ENCODE measurements around the gene SLC1A2. TPM values are rescaled to one million over a fixed set of nuclear protein-coding genes. Genes with fewer than 3 reads are reported as not detected.

The SLC1A2 gene
- total RNA-seq, 1 experiment from 2014 or later: 0.50 TPM

DNA sequence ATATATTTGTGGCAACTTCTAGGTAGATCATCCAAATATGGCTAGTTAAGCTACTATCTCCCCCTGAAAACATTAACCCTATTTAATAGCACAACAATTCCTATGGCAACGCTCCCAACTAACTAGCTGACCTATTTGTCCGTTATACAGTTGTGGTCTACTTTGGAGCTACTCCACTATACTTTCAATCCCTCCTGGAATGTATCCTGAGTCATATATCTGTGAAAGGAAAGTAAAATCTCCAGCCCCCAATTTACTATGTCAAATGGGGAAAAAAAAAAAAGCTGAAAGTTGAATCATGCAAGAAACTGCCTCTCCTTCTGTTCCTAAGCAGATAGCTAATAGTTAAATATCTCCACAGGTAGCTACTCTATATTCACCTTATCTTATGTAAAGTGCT lies 151.9 kb downstream of the SLC1A2 start:
- Histone ChIP-seq H2AFZ (ENCODE audit: low read length) (no peak overlapping the region), H2BK20ac (ENCODE audit: low read depth, low read length, poor library complexity, severe bottlenecking) (no peak overlapping the region), H2BK12ac (ENCODE audit: insufficient read length, low read depth, low read length) (no peak overlapping the region), H2BK120ac (ENCODE audit: low read depth, low read length, poor library complexity, severe bottlenecking) (no peak overlapping the region), H4K5ac (ENCODE audit: insufficient read length, low read depth, low read length) (no peak overlapping the region), H3K56ac (ENCODE audit: insufficient read length, low read depth, low read length) (no peak overlapping the region), H2BK15ac (ENCODE audit: low read depth, low read length) (no peak overlapping the region), H3K4me1 (ENCODE audit: insufficient read depth, low read length) (no peaks in the 10 kb centered on the region), H3K27me3 (ENCODE audit: insufficient read depth, low read length) (no peaks in the 10 kb centered on the region), H3K23ac (ENCODE audit: insufficient read length, low read depth, low read length) (no peak overlapping the region), H3K79me1 (ENCODE audit: insufficient read depth, low read depth, low read length, poor library complexity, severe bottlenecking) (no peaks in the 10 kb centered on the region), H2BK5ac (ENCODE audit: insufficient read length, low read length) (no peak overlapping the region), H3K79me2 (ENCODE audit: insufficient read depth, low read length) (no peaks in the 10 kb centered on the region), H4K20me1 (ENCODE audit: control insufficient read depth, insufficient read depth, insufficient read length) (no peaks in the 10 kb centered on the region), H3K23me2 (ENCODE audit: insufficient read length, low read depth, low read length, poor library complexity, severe bottlenecking) (no peaks in the 10 kb centered on the region), H3K18ac (ENCODE audit: insufficient read length, low read depth, low read length) (no peak overlapping the region), H3K4ac (ENCODE audit: low read depth, low read length) (no peak overlapping the region), H3K9me3 (ENCODE audit: control insufficient read depth, low read depth, low read length) (no peaks in the 10 kb centered on the region), H3K27ac (ENCODE audit: insufficient read length, low read depth, low read length) (no peak overlapping the region), H4K8ac (replicated peaks; ENCODE audit: insufficient read length, low read depth, low read length) (no peak overlapping the region), H3K4me2 (ENCODE audit: insufficient read depth, insufficient read length, low read length) (no peak overlapping the region), H3K14ac (ENCODE audit: insufficient read depth, low read length) (no peak overlapping the region), H3K9ac (ENCODE audit: extremely low read depth, insufficient read length, low read length) (no peak overlapping the region), H3T11ph (ENCODE audit: low read length) (no peak overlapping the region), H2AK5ac (ENCODE audit: insufficient read length, low read length) (no peak overlapping the region), H4K91ac (ENCODE audit: insufficient read length, low read depth, low read length) (no peak overlapping the region)
- Mint-ChIP-seq H3K27me3 (ENCODE audit: low read depth) (peaks cover 2% of the 10 kb centered on the region; the same call in 1 of the 2 replicates), H3K9me3 (no peaks in the 10 kb centered on the region), H3K4me1 (no peaks in the 10 kb centered on the region), H3K36me3 (ENCODE audit: insufficient read depth in 1 of 3, low read depth in 3 of 3) (no peaks in the 10 kb centered on the region), H3K4me3 (no peak overlapping the region), H3K27ac (no peak overlapping the region)
- no CpG with 5 or more reads among the region's 2 CpGs for WGBS (ENCODE audit: extremely low coverage, insufficient read length, low lambda C conversion rate)
- TF ChIP-seq, protein P1, sequence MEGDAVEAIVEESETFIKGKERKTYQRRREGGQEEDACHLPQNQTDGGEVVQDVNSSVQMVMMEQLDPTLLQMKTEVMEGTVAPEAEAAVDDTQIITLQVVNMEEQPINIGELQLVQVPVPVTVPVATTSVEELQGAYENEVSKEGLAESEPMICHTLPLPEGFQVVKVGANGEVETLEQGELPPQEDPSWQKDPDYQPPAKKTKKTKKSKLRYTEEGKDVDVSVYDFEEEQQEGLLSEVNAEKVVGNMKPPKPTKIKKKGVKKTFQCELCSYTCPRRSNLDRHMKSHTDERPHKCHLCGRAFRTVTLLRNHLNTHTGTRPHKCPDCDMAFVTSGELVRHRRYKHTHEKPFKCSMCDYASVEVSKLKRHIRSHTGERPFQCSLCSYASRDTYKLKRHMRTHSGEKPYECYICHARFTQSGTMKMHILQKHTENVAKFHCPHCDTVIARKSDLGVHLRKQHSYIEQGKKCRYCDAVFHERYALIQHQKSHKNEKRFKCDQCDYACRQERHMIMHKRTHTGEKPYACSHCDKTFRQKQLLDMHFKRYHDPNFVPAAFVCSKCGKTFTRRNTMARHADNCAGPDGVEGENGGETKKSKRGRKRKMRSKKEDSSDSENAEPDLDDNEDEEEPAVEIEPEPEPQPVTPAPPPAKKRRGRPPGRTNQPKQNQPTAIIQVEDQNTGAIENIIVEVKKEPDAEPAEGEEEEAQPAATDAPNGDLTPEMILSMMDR (conservative IDR thresholded peaks at IDR 0.05): no peak
- no peak for DNase-seq

All from H9 (cell line).